HG03565 (cell line): ENCODE results near the gene ARPC4.
A peak's percentile ranks its signal among the peaks of the same experiment; 100 is the strongest.

Source experiments
- ATAC-seq: cut with Tn5 transposase; IDR thresholded peaks from one replicate; pipeline ENCODE4 v1.9.1; 2021; ENCODE audit warnings: mild to moderate bottlenecking, moderate library complexity; ENCODE audit not compliant: unreplicated experiment

The ARPC4 gene

GRCh38 chr3:9791127-9791526 is 1.8 kb upstream of the ARPC4 start:
- no peak for ATAC-seq

GRCh38 chr3:9791790-9792404 is 985 bp upstream of the ARPC4 start:
- no peak for ATAC-seq

GRCh38 chr3:9793161-9793781 is 389 bp downstream of the ARPC4 start:
- no peak for ATAC-seq

GRCh38 chr3:9794400-9794799 is 1.5 kb downstream of the ARPC4 start:
- ATAC-seq: no peak

- no peak for ATAC-seq
Measured at GRCh38 chr3:9795207-9795606, 2.3 kb downstream of the ARPC4 start.

- no peak for ATAC-seq
Measured at GRCh38 chr3:9797196-9797945, 4.5 kb downstream of the ARPC4 start.

GRCh38 chr3:9800529-9800928 is 7.6 kb downstream of the ARPC4 start:
- no peak for ATAC-seq

GRCh38 chr3:9803494-9803893 is 10.6 kb downstream of the ARPC4 start:
- ATAC-seq: no peak

GRCh38 chr3:9804996-9805395 is 12.1 kb downstream of the ARPC4 start:
- ATAC-seq: no peak

GRCh38 chr3:9806137-9806536 is 13.3 kb downstream of the ARPC4 start:
- ATAC-seq: no peak

- no peak for ATAC-seq
Measured at GRCh38 chr3:9806688-9807589, 14.1 kb downstream of the ARPC4 start.

- no peak for ATAC-seq
Measured at GRCh38 chr3:9807981-9808344, 15.1 kb downstream of the ARPC4 start.

GRCh38 chr3:9808345-9809037 is 15.6 kb downstream of the ARPC4 start:
- ATAC-seq: peak; percentile 32

- no peak for ATAC-seq
Measured at GRCh38 chr3:9809239-9809614, 16.3 kb downstream of the ARPC4 start.

GRCh38 chr3:9809615-9810432 is 16.9 kb downstream of the ARPC4 start, which contains the start of gene TTLL3:
TTLL3 (plus strand) TSS chr3:9810262; CDS start chr3:9810662, 400 bp downstream.
- no peak for ATAC-seq

- ATAC-seq: no peak
Measured at GRCh38 chr3:9810433-9810770, 17.5 kb downstream of the ARPC4 start.

GRCh38 chr3:9810846-9811245 is 18.0 kb downstream of the ARPC4 start:
- ATAC-seq: no peak

- ATAC-seq: no peak
Measured at GRCh38 chr3:9812870-9813483, 20.1 kb downstream of the ARPC4 start.

GRCh38 chr3:9815986-9816385 is 23.1 kb downstream of the ARPC4 start:
- ATAC-seq: no peak
